ENCODE data around the gene GRIFIN. TPM values are rescaled to one million over a fixed set of nuclear protein-coding genes. Genes with fewer than 3 reads are reported as not detected.

Gene GRIFIN
- total and polyA plus RNA-seq, 7 donors, result not detected

- 70 to 77% (median 72%) methylated on average over 8 of the region's 8 CpGs for WGBS, 3 donors
- no peaks in the 10 kb centered on the region for H3K36me3 ChIP-seq (ENCODE audit: insufficient read depth in 1 of 2, low read depth in 1 of 2)
- no peak for DNase-seq
- TF ChIP-seq CTCF (IDR thresholded peaks at IDR 0.05), result no peak
- peaks cover 0 to 14% (median 11%) of the 10 kb centered on the region in 3 donors for H3K27me3 ChIP-seq (ENCODE audit: insufficient read depth in 3 of 3, low read length in 2 of 3)
- H3K4me1 ChIP-seq, result no peaks in the 10 kb centered on the region
- intact Hi-C loops (cut with DNase I), result no loop called here
- no peak overlapping the region for H3K27ac ChIP-seq
- H3K4me3 ChIP-seq, result no peak overlapping the region
- ATAC-seq, result no peak
- H3K9me3 ChIP-seq, result no peaks in the 10 kb centered on the region
These were observed 40.8 kb upstream of the GRIFIN start for GRCh38 chr7:2517026-2517425.

GRCh38 chr7:2516194-2516555 is 40.0 kb upstream of the GRIFIN start:
- ATAC-seq (no peak), DNase-seq (no peak)
- no peaks in the 10 kb centered on the region for H3K4me1 ChIP-seq
- peaks cover 0 to 10% (median 7%) of the 10 kb centered on the region in 3 donors for H3K27me3 ChIP-seq (ENCODE audit: insufficient read depth in 3 of 3, low read length in 2 of 3)
- H3K27ac ChIP-seq, result no peak overlapping the region
- H3K4me3 ChIP-seq, result no peak overlapping the region
- H3K9me3 ChIP-seq, result no peaks in the 10 kb centered on the region
- intact Hi-C loops (cut with DNase I), result no loop called here
- H3K36me3 ChIP-seq (ENCODE audit: insufficient read depth in 1 of 2, low read depth in 1 of 2), result no peaks in the 10 kb centered on the region
- TF ChIP-seq CTCF (IDR thresholded peaks at IDR 0.05), result no peak
- 49 to 76% (median 56%) methylated on average over 8 of the region's 8 CpGs for WGBS, 3 donors

- Histone ChIP-seq H3K4me3 (no peak overlapping the region), H3K36me3 (ENCODE audit: insufficient read depth in 1 of 2, low read depth in 1 of 2) (no peaks in the 10 kb centered on the region), H3K27ac (no peak overlapping the region), H3K9me3 (no peaks in the 10 kb centered on the region), H3K4me1 (no peaks in the 10 kb centered on the region), H3K27me3 (ENCODE audit: insufficient read depth in 3 of 3, low read length in 2 of 3) (peaks cover 0 to 8% (median 4%) of the 10 kb centered on the region in 3 donors)
- 48 to 68% (median 56%) methylated on average over 15 of the region's 15 CpGs for WGBS, 3 donors
- intact Hi-C loops (cut with DNase I), result no loop called here
- ATAC-seq (no peak), DNase-seq (no peak)
- no peak for TF ChIP-seq CTCF (IDR thresholded peaks at IDR 0.05)
These were observed 39.4 kb upstream of the GRIFIN start for GRCh38 chr7:2515424-2516193.

- no peaks in the 10 kb centered on the region for H3K9me3 ChIP-seq
- DNase-seq (no peak), ATAC-seq (no peak)
- TF ChIP-seq CTCF (IDR thresholded peaks at IDR 0.05), result no peak
- 79 to 97% (median 85%) methylated on average over 9 of the region's 9 CpGs for WGBS, 3 donors
- no peaks in the 10 kb centered on the region for H3K4me1 ChIP-seq
- intact Hi-C loops (cut with DNase I), result no loop called here
- H3K27me3 ChIP-seq (ENCODE audit: insufficient read depth in 3 of 3, low read length in 2 of 3), result peaks cover 0 to 4% (median 0%) of the 10 kb centered on the region in 3 donors
- H3K36me3 ChIP-seq (ENCODE audit: insufficient read depth in 1 of 2, low read depth in 1 of 2), result no peaks in the 10 kb centered on the region
- no peak overlapping the region for H3K27ac ChIP-seq
- H3K4me3 ChIP-seq, result no peak overlapping the region
These were observed 38.5 kb upstream of the GRIFIN start for GRCh38 chr7:2514473-2515423.

All from psoas muscle (tissue), 8 donors.